GM19397 (cell line): Measurements from ENCODE around the gene SMIM45.

ENCODE experiments used
- ATAC-seq: cut with Tn5 transposase; IDR thresholded peaks from one replicate; pipeline ENCODE4 v1.9.1; 2021; ENCODE audit warnings: mild to moderate bottlenecking, moderate library complexity; ENCODE audit not compliant: unreplicated experiment

The SMIM45 gene

DNA sequence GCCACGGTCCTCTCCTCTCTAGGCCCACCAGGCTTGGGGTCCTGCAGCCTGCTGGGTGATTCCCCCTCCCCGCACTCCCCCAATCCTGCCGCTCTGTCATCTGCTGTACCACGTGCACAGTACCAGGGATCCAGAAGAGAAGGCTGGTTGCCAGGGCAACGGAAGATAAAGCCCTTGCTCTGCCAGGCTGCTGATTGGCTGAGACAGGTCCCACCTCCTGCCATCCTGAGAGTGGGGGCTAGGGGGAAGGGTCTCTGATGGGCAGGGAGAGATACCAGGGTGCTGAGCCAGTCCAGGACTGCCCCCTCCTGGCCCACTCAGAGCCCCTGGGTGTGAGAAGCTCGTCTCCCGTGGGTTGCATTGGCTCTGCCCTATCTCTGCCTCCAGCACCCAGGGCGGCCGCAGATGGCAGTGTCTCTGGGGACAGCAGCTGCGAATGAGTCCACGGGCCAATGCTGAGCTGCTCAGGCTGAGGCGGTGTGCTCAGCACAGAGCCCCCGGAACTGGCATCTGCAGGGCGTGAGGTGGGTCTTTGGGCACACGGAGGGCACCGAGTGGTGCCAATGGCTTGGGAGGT lies at the start of gene SMIM45:
Gene SMIM45, plus strand, starts transcription at position 253 of the 577 bp plus-strand sequence.
- ATAC-seq = no peak

- ATAC-seq = no peak
Measured at GRCh38 chr22:41902932-41903421, 49.0 kb upstream of the SMIM45 start.

DNA sequence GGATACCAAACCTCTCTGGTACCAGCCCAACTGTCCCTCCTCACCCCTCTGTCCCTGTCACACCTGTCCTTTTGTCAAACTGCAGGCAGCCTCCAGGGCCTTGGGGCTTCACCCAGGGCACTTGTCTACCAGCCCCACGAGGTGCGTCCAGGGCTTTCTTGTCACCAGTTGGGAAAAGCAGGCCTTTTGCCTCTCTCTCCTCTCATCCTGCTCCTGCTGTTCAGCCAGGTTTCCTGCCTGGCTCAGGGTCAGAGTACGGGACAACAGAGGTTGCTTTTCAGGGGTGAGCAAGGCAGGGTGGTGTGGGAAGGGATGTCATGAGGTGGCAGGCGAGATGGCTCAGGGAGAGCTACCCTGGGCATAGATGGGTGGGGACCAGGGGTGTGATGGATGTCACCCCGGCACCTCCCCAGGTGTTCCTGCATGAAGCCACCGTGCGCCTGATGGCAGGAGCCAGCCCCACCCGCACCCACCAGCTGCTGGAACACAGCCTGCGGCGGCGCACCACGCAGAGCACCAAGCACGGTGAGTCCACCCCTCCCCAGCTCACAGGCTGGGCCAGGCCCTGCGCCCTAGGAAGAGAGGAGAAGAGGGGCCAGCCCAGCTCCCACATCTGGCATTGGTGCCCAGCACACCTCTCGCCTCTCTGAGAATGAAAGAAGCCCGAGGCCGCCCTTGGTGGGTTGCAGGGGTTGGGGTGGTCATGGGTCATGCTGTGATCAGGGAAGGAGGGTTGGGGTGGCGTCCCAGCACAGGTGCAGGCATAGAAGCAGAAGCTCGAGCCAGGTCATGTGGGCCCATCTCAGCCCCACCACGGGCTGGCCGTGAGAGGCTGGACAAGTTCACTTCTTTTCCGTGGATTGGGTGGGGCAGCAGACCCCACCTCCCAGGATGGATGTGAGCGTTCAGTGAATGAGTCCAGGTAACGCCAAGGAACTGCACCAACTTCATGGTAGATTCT lies 47.2 kb upstream of the SMIM45 start:
- ATAC-seq = no peak

GRCh38 chr22:41905411-41906202 lies 46.3 kb upstream of the SMIM45 start:
- ATAC-seq = no peak

GRCh38 chr22:41906822-41907221 lies 45.1 kb upstream of the SMIM45 start:
- no peak for ATAC-seq

GRCh38 chr22:41907436-41908401 lies 44.2 kb upstream of the SMIM45 start:
- no peak for ATAC-seq

GRCh38 chr22:41908411-41909309 lies 43.3 kb upstream of the SMIM45 start:
- ATAC-seq = no peak

DNA sequence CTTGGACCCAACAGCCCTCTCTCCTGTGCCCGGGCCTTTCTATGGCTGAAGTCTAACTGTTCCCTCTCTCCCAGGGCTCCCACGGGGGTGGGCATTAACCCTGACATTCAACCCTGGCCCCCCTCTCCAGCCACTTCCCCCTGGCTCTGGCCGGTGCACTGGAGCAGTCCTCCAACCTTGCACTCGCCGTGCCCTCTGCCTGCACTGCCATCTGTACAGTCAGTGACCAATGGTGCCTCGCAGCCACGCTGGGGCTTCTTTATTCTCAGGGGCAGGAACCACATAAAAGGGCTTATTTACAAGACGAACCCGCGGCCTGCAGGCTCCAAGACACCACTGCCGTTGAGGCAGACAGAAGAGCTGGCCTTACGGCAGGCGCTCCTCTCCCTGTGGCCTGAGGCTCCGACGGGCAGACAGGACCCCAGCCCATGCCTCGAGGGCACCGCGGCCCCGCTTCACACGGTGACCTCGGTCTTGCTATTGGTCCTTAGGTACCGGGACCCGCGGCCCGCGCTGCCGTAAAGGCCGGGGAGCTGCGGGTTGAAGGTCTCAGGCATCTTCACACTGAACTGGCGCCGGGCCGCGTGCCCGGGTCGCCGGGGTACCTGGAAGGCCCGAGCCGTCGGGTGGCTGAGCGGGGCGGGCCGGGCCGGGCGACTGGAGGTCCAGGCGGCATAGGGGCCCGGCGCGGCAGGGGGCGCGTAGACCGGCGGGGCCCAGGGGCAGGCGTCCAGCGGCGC lies 42.5 kb upstream of the SMIM45 start:
- ATAC-seq = no peak

GRCh38 chr22:41910050-41911000 lies 41.6 kb upstream of the SMIM45 start:
- no peak for ATAC-seq

DNA sequence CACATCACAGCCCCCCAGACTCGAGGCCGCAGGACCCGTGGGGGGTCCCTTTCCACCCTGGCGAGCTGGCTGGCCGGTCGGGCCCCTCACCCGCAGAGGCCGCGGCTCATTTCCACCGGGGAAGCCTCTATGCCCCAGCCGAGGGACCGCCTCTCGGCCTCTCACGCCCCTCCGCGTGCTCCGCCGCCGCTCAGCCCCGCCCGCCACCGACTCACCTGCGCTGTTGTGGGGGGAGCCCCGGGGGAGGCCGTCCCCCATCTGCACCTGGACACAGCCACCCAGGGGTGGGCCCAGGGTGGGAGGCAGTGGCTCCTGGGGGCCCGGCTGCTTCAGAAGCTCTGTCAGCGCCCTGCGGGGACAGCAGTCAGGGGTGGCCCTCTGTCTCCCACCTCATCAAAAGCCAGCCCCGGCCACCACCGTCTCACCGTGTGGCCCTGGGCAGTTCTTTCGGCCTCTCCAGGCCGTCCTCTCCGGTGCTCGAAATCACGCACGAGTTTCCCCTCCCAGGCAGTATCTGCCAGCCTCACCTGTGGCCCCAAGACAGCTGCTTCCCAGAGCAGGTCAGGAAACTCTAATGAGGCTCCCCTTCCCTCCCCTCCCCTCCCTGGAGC lies 40.8 kb upstream of the SMIM45 start:
- ATAC-seq = no peak

DNA sequence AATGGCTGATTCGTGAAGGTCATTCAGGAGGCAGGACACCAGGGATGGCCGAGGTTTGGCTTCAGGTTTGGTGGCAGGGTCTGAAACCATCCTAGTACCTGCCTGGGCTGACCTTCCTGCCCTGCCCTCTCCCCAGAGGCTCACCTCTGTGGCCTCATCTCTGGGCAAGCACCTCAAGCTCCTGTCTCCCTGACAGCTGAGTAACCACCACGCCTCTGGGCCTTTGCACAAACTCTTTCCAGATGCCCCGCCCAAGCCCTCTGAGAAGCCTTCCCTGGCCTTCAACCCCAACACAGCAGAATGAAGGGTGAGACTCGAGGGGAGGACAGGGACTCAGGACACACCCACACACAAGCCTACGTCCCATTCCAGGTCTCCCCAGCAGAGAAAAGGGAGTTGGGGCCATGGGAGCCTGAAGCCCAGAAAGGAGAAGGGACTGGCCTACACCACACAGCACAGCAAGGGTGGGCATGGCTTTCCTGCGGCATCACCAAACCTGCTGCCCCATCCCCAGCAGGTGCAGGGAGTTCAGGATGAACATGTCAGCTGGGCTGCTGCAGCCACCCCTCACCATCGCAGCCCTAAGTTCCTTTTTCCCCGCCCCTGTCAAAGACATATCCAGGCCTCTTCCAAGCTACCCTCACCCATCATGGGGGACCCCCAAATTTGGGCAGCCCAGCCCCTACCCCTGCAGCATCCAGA lies 39.5 kb upstream of the SMIM45 start:
- ATAC-seq = no peak

DNA sequence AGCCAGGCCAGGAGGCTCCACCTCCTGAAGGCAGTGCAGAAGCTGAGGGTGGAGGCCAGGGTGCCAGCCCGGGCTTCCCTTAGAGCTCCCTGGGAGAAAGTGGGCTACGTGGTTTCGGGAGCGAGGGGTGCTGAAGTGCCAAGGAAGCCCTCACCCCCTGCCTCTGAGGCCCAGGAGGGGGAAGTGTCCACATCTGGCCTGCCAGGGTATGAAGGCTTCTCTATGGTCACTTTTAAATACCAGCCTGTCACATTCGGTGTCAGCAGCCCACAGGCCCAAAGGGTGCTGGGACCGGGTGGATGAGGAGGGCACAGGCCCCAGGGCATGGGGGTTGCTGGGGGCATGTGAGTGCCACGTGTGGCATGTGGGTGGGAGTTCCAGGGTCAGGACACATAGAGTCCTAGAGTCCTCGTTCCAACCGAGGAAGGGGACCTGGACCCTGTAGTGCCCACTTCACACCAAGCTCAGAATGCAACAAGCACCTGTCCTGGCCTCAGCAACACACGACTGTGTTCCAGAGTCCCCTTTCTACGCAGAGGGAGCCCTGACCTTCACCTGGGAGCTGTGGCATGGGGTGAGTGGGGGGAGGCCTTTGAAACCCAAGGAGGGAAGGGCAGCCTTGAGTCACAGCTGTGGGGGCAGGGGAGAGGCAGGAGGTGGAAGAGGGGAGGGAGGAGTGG lies 38.8 kb upstream of the SMIM45 start:
- no peak for ATAC-seq

GRCh38 chr22:41913842-41914534 lies 38.0 kb upstream of the SMIM45 start:
- ATAC-seq = no peak

DNA sequence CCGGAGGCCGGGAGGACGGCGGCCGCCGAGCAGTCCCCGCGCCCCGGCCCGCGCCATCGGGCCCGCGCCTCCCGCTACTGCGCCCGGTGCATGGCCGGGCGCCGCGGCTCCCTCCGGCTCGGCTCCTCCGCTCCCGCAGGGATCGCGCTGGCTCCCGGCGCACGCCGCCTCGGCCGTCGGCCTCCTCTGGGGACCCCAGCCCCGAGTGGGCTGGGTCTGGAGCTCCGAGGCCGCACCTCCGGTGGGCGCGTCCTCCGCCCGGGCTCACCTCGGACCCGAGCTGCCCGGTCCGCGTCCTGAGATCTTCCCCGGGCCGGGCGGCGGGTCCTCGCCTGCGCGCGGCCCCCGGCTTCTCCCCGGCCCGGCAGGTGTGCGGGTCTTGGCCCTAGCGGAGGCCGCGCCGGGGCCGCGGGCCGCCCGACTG lies 37.3 kb upstream of the SMIM45 start:
- no peak for ATAC-seq
